H1 (cell line): ENCODE results near the gene CELF1. TPM values are rescaled to one million over a fixed set of nuclear protein-coding genes. Genes with fewer than 3 reads are reported as not detected.

Source experiments
- CEBPB ChIP-seq: IDR thresholded peaks from 2 replicates; pipeline ENCODE4 v1.6.1; 2012; ENCODE audit warnings: low read depth, low read length
- CHD2 ChIP-seq: IDR thresholded peaks from 2 replicates; pipeline ENCODE4 v1.6.1; 2012; ENCODE audit warnings: low read length, improper control_type of control experiment
- CTBP2 ChIP-seq: IDR thresholded peaks from 2 replicates; pipeline ENCODE4 v1.7.0; 2011; ENCODE audit warnings: borderline replicate concordance, mild to moderate bottlenecking, moderate library complexity, mixed read lengths, low read length; ENCODE audit not compliant: insufficient read depth, insufficient read length
- JUND ChIP-seq: IDR thresholded peaks from 2 replicates; pipeline ENCODE4 v1.6.1; 2011; ENCODE audit warnings: mild to moderate bottlenecking, improper control_type of control experiment, low read length
- TEAD4 ChIP-seq: IDR thresholded peaks from 2 replicates; pipeline ENCODE4 v1.6.1; 2012; ENCODE audit warnings: low read depth, low read length, inconsistent platforms, mixed read lengths
- polyA plus RNA-seq, 7 experiments: library from polyadenylated mRNA; depleted of rRNA in 3 of 7; stranded (reverse) in 5 of 7; unstranded in 2 of 7; fragments of >200 nt in 5 of 7; fragments of 200-250 nt in 2 of 7; gene quantifications; 1 replicate in 5 of 7; 2 replicates in 1 of 7; 4 replicates in 1 of 7; pipeline versions ENCODE4 v1.2.1 to v1.2.3, GENCODE V29; 2011 to 2013; ENCODE audit warnings: missing spikeins in 2 of 7, mixed read lengths in 2 of 7
- total RNA-seq: library from RNA; stranded (reverse); fragmentation: NEBNext Ultra II Directional; extraction: Animal tissue kit (Norgen Biotek cat#: 25700); gene quantifications from 2 replicates; pipeline ENCODE4 v1.2.1, GENCODE V29; 2021
- TF ChIP-seq, protein P1 (sequence below): fragments of 300-600 bp; sonication (generic); IDR thresholded peaks from 2 replicates; pipeline ENCODE4 v1.7.1; 2012; ENCODE audit warnings: low read length, moderate library complexity, mild to moderate bottlenecking, inconsistent platforms; ENCODE audit not compliant: insufficient replicate concordance
- TF ChIP-seq, protein P2 (sequence below): IDR thresholded peaks from 2 replicates; pipeline ENCODE4 v1.6.1; 2011; ENCODE audit warnings: low read depth, mild to moderate bottlenecking, low read length; ENCODE audit not compliant: insufficient read depth

Gene CELF1
- total and polyA plus RNA-seq, 2 of the 8 experiments (the other 6 are each of a cell fraction or from before 2014, with no cell fraction given), result 131 to 197 TPM

DNA sequence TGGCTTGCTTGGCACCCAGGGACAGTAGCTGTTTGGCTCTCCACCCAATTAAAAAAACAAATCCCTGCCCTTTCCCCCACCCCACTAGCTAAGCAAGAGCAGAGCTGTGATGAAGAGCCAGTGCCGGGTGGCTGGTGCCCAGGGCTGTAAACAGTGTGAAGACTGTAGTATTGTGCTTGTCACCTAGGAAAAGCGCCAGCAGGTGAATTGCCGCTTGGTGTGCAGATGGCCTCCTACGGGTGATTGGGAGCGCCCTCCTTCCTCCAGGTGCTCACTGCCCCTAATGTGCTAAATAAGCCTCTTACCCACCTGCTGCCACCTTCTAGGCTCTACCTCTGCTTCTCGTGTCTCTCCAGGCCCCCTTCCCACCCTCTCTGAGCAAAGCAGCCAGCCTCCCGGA lies 85.6 kb downstream of the CELF1 start (continued):
- TF ChIP-seq, protein P1, sequence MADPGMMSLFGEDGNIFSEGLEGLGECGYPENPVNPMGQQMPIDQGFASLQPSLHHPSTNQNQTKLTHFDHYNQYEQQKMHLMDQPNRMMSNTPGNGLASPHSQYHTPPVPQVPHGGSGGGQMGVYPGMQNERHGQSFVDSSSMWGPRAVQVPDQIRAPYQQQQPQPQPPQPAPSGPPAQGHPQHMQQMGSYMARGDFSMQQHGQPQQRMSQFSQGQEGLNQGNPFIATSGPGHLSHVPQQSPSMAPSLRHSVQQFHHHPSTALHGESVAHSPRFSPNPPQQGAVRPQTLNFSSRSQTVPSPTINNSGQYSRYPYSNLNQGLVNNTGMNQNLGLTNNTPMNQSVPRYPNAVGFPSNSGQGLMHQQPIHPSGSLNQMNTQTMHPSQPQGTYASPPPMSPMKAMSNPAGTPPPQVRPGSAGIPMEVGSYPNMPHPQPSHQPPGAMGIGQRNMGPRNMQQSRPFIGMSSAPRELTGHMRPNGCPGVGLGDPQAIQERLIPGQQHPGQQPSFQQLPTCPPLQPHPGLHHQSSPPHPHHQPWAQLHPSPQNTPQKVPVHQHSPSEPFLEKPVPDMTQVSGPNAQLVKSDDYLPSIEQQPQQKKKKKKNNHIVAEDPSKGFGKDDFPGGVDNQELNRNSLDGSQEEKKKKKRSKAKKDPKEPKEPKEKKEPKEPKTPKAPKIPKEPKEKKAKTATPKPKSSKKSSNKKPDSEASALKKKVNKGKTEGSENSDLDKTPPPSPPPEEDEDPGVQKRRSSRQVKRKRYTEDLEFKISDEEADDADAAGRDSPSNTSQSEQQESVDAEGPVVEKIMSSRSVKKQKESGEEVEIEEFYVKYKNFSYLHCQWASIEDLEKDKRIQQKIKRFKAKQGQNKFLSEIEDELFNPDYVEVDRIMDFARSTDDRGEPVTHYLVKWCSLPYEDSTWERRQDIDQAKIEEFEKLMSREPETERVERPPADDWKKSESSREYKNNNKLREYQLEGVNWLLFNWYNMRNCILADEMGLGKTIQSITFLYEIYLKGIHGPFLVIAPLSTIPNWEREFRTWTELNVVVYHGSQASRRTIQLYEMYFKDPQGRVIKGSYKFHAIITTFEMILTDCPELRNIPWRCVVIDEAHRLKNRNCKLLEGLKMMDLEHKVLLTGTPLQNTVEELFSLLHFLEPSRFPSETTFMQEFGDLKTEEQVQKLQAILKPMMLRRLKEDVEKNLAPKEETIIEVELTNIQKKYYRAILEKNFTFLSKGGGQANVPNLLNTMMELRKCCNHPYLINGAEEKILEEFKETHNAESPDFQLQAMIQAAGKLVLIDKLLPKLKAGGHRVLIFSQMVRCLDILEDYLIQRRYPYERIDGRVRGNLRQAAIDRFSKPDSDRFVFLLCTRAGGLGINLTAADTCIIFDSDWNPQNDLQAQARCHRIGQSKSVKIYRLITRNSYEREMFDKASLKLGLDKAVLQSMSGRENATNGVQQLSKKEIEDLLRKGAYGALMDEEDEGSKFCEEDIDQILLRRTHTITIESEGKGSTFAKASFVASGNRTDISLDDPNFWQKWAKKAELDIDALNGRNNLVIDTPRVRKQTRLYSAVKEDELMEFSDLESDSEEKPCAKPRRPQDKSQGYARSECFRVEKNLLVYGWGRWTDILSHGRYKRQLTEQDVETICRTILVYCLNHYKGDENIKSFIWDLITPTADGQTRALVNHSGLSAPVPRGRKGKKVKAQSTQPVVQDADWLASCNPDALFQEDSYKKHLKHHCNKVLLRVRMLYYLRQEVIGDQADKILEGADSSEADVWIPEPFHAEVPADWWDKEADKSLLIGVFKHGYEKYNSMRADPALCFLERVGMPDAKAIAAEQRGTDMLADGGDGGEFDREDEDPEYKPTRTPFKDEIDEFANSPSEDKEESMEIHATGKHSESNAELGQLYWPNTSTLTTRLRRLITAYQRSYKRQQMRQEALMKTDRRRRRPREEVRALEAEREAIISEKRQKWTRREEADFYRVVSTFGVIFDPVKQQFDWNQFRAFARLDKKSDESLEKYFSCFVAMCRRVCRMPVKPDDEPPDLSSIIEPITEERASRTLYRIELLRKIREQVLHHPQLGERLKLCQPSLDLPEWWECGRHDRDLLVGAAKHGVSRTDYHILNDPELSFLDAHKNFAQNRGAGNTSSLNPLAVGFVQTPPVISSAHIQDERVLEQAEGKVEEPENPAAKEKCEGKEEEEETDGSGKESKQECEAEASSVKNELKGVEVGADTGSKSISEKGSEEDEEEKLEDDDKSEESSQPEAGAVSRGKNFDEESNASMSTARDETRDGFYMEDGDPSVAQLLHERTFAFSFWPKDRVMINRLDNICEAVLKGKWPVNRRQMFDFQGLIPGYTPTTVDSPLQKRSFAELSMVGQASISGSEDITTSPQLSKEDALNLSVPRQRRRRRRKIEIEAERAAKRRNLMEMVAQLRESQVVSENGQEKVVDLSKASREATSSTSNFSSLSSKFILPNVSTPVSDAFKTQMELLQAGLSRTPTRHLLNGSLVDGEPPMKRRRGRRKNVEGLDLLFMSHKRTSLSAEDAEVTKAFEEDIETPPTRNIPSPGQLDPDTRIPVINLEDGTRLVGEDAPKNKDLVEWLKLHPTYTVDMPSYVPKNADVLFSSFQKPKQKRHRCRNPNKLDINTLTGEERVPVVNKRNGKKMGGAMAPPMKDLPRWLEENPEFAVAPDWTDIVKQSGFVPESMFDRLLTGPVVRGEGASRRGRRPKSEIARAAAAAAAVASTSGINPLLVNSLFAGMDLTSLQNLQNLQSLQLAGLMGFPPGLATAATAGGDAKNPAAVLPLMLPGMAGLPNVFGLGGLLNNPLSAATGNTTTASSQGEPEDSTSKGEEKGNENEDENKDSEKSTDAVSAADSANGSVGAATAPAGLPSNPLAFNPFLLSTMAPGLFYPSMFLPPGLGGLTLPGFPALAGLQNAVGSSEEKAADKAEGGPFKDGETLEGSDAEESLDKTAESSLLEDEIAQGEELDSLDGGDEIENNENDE, result no peak
- TF ChIP-seq CHD2 (no peak), CEBPB (no peak), JUND (no peak), CTBP2 (no peak), TEAD4 (no peak)
- TF ChIP-seq, protein P2, sequence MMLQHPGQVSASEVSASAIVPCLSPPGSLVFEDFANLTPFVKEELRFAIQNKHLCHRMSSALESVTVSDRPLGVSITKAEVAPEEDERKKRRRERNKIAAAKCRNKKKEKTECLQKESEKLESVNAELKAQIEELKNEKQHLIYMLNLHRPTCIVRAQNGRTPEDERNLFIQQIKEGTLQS, result no peak
- TF ChIP-seq, all 59 proteins: peak for 0
